ENCODE results near the gene TXNDC12. TPM values are rescaled to one million over a fixed set of nuclear protein-coding genes. Genes with fewer than 3 reads are reported as not detected.
"Not testable (repeated sequence)": the region's sequence is repeated elsewhere in the genome, so short reads cannot be mapped to it uniquely, and the experiment has no call there.

Gene TXNDC12
- polyA plus RNA-seq, 4 donors = 56.4 to 75.4 (median 70.1) TPM

- no peak for DNase-seq (ENCODE audit: low read depth in 4 of 4, low spot score in 3 of 4)
Measured at GRCh38 chr1:52053862-52054261, 1.1 kb downstream of the TXNDC12 start.

DNA sequence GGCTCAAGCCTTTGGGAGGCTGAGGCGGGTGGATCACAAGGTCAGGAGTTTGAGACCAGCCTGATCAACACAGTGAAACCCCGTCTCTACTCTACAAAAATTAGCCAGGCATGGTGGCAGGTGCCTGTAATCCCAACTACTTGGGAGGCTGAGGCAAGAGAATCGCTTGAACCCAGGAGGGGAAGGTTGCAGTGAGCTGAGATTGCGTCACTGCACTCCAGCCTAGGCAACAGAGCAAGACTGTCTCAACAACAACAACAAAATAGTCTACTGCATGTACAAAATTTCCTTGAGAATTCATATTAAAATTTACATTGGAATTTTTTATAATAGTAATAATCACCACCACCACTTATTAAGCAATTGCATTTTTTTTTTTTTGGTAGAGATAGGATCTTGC, 5.7 kb downstream of the TXNDC12 start:
- not testable (repeated sequence) for DNase-seq (ENCODE audit: low read depth in 4 of 4, low spot score in 3 of 4)

- not testable (repeated sequence) for DNase-seq (ENCODE audit: low read depth in 4 of 4, low spot score in 3 of 4)
Measured at GRCh38 chr1:52045666-52046195, 9.3 kb downstream of the TXNDC12 start.

- DNase-seq (ENCODE audit: low read depth in 4 of 4, low spot score in 3 of 4) = no peak
Measured at GRCh38 chr1:52045236-52045635, 9.8 kb downstream of the TXNDC12 start.

DNA sequence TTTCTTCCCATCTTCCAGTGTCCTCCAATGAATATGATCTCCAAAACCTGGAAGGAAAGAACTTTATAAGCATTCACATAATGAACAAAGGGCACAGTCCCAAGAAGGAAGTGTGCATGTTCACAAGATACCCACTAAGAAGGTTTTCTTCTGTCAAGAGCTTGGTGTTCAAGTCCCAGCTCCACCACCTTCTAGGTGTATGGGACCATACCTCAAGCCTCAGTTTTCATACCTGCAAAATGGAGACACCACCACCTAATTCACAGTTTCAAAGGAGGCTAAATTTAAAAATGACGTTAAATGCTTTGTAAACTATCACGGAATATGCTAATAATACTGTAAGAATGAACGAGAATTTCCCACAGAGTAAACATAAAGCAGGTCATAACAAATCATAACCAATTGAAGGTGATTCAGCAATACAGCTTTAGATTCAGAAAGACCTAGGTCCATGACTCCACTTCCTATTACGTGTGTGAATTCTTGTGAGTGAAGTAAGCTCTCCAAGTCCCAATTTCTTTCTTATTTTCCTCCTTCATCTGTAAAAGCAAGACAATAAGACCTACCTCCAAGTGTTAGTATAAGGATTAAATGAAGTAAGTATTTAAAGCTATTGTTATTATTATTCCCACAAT, 13.3 kb downstream of the TXNDC12 start:
- DNase-seq (ENCODE audit: low read depth in 4 of 4, low spot score in 3 of 4) = no peak

GRCh38 chr1:52037909-52038308, 17.1 kb downstream of the TXNDC12 start:
- no peak for DNase-seq (ENCODE audit: low read depth in 4 of 4, low spot score in 3 of 4)

- DNase-seq (ENCODE audit: low read depth in 4 of 4, low spot score in 3 of 4) = no peak
Measured at GRCh38 chr1:52037402-52037814, 17.6 kb downstream of the TXNDC12 start.

DNA sequence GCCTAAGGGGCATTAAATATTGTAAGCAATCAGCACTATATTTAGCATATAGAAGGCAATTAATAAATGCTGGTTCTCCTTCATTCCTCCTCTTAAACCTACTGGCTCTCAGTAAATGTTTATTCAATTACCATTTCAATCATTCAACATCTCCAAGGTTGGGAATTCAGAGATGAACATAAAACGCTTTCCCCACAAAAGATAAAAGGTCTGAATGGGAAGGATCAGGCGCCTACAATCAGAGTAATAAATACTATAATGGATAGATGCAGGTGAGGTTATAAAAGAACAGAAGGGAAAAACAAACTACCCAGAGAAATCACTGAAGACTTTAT, 21.0 kb downstream of the TXNDC12 start:
- DNase-seq (ENCODE audit: low read depth in 4 of 4, low spot score in 3 of 4) = no peak

DNA sequence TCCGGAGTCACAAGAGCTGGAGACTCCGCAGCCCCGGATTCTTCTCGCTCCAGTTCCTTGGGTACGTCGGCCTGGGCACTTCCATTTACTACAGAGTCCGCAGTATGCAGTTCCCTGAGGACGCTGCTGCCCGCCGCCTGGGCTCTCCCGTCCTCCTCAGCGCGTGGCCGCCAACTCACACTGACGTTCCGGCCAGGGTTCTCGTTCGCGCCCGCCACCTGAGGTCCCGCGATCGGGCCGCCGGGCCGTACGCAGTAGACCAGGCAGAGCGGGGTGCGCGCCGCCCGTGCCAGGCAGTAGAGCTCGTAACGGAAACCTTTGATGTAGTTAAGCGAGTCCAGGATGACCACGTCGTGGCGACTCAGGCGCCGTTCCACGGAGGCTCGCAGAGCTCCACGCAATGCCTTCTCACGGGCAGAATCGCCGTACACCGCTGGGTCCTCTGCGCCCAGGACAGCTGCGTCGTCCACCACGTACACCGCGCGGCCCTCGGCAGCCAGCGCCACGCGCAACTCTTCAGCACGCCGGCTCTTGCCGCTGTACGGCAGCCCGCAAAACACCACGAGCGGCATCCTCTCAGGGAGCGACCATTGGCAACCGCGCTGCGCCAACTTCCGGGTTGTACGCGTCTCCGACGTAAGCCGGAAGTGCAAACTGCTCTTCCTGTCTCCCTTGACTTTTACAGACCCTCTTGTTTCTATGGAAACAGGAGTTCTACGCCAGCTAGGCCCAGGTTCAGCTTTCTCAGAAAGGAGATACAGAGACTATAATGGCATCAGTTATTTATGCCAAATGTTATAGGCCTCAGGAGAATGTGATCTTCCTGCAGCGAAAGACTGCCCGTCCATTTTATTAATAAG, 21.6 kb downstream of the TXNDC12 start, which contains the start of gene KTI12:
Gene KTI12, minus strand, starts transcription at position 621 of the 860 bp plus-strand sequence. Its CDS starts 49 bp downstream, at position 572.
- DNase-seq (ENCODE audit: low read depth in 4 of 4, low spot score in 3 of 4) = peak; percentile 75 to 84 (median 80)

- peak in 2 of 4 donors; percentile 6 to 22 for DNase-seq (ENCODE audit: low read depth in 4 of 4, low spot score in 3 of 4)
Measured at GRCh38 chr1:52032785-52033131, 22.2 kb downstream of the TXNDC12 start.

DNA sequence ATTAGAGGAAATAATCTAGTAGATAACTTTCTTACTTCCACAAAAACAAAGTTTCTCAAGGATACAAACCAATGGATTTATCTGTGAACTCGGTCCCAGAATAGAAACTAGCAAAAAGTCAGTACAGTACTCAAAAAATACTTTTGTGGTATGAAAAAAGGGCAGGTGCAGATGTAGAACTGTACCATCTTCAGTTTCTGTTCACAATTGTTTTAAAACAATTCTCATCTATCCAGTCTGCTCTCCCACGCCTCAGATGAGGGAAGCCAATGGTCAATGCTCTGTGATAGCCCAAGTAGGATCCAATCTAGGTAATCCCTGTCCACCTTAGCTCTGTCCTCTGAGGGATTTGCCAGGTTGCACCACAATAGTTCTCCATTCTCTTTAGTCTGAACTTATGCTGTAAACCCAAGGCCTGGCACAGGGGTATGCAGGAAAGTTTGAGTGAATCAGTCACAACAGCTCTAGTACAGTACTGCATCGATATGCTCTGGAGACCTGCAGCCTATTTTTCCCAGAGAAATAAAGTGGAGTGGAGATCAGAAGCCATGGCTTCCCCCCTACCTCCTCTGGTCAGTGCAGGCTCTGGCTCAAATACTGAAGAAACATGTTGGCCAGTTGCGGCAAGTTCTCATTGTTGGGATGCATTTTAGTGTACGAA, 22.7 kb downstream of the TXNDC12 start:
- DNase-seq (ENCODE audit: low read depth in 4 of 4, low spot score in 3 of 4) = no peak

DNA sequence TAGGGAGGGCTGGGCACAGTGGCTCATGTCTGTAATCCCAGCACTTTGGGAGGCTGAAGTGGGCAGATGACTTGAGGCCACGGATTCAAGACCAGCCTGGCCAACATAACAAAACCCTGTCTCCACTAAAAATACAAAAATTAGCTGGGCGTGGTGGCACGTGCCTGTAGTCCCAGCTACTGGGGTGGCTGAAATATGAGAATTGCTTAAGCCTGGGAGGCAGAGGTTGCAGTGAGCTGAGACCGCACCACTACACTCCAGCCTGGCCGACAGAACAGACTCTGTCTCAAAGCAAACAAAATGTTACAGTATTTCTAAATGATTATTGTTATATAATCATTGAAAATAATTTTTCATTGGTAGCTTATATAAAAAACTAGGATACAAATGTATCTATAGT, 26.2 kb downstream of the TXNDC12 start:
- DNase-seq (ENCODE audit: low read depth in 4 of 4, low spot score in 3 of 4) = not testable (repeated sequence)

- no peak for DNase-seq (ENCODE audit: low read depth in 4 of 4, low spot score in 3 of 4)
Measured at GRCh38 chr1:52028328-52028727, 26.7 kb downstream of the TXNDC12 start.

GRCh38 chr1:52026278-52026677, 28.7 kb downstream of the TXNDC12 start:
- DNase-seq (ENCODE audit: low read depth in 4 of 4, low spot score in 3 of 4) = no peak

DNA sequence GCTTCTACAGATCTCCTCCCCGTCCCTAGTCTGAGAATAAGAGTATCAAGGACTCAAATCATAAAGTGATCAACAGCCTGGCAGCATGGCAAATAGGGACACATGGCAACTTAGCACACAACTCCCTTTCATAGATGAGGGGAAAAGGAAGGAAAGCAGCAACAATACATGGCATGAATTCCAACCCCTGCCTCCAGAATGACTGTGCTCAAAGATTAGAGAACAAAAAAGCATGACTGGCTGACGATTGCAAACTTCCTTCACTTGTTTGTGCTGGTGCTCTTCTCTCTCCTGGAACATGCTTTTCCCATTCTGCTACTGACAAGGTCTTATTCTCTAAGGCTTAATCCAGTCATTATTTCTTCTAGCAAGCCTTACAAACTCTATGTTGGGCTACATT, 32.9 kb downstream of the TXNDC12 start:
- DNase-seq (ENCODE audit: low read depth in 4 of 4, low spot score in 3 of 4) = no peak

GRCh38 chr1:52008071-52008809, 46.8 kb downstream of the TXNDC12 start:
- no peak for DNase-seq (ENCODE audit: low read depth in 4 of 4, low spot score in 3 of 4)

DNA sequence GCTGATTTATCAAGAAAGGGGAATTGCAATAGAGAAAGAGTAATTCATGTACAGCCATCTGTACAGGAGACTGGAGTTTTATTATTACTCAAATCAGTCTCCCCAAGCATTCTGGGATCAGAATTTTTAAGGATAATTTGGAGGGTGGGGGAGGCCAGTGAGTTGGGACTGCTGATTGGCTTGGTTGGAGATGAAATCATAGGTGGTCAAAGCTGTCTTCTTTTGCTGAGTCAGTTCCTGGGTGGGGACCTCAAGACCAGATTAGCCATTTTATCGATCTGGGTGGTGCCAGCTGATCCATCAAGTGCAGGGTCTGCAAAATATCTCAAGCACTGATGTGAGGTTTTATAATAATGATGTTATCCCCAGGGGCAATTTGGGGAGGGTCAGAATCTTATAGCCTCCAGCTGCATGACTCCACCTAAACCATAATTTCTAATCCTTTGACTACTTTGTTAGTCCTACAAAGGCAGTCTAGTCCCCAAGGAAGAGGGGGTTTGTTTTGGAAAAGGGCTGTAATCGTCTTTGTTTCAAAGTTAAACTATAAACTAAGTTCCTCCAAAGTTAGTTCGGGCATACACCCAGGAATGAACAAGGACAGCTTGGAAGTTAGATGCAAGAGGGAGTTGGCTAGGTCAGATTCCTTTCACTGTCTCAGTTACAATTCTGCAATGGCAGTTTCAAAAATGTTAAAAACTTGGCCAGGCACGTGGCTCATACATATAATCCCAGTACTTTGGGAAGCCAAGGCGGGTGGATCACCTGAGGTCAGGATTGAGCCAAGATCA, 47.6 kb downstream of the TXNDC12 start:
- DNase-seq (ENCODE audit: low read depth in 4 of 4, low spot score in 3 of 4) = no peak

DNA sequence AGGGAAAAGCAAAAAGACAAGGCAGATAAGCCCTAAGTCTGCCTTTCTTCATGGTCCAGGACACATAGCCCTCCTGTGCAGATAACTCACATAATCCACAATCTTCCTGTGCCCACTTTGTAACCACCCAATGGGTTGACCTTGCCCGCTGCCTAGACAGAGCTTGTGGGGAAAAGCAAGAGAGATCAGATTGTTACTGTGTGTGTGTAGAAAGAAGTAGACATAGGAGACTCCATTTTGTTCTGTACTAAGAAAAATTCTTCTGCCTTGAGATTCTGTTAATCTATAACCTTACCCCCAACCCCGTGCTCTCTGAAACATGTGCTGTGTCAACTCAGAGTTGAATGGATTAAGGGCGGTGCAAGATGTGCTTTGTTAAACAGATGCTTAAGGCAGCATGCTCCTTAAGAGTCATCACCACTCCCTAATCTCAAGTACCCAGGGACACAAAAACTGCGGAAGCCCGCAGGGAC, 48.9 kb downstream of the TXNDC12 start:
- DNase-seq (ENCODE audit: low read depth in 4 of 4, low spot score in 3 of 4) = not testable (repeated sequence)

DNA sequence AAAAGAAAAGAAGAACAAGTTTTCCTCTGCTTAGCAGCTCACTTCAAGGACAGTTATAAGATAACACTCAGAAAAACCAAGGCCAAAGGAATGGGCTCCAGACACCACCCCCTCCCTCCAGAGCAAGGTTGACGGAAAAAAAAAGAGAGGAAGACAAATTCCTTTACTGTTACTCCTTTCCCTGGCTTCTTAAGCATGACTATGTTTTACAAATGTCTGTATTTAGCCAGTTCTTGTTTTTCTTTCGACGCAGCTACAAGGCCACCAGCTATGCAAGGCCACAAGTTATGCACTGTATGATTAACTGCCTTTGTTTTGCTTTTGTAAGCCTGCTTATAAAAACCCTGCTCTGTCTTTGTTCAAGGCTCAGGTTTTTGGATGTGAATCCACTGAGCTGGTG, 49.4 kb downstream of the TXNDC12 start:
- DNase-seq (ENCODE audit: low read depth in 4 of 4, low spot score in 3 of 4) = not testable (repeated sequence)

- DNase-seq (ENCODE audit: low read depth in 4 of 4, low spot score in 3 of 4) = no peak
Measured at GRCh38 chr1:52003877-52004276, 51.1 kb downstream of the TXNDC12 start.
